Astrocyte of the spinal cord (primary cell): ENCODE measurements around the gene PTCHD4.
A peak's percentile ranks its signal among the peaks of the same experiment; 100 is the strongest.

Experiments
- DNase-seq: peaks from one replicate; pipeline ENCODE4 v3.0.0; 2011; ENCODE audit warnings: low read depth, low spot score
- H3K4me3 ChIP-seq: 2 replicates; pipeline ENCODE4 v1.5.1; 2011; ENCODE audit warnings: low read depth, mild to moderate bottlenecking, low read length, moderate library complexity
- in situ Hi-C: cut with HindIII; loops from 2 replicates; pipeline ENCODE4 v1.10.0; 2017; ENCODE audit warnings: low sequenced_read_pairs
- TF ChIP-seq, protein P1 (sequence below): IDR thresholded peaks from 2 replicates; pipeline ENCODE4 v1.5.1; 2012; ENCODE audit warnings: low read depth, mild to moderate bottlenecking, low read length, inconsistent platforms

The PTCHD4 gene

DNA sequence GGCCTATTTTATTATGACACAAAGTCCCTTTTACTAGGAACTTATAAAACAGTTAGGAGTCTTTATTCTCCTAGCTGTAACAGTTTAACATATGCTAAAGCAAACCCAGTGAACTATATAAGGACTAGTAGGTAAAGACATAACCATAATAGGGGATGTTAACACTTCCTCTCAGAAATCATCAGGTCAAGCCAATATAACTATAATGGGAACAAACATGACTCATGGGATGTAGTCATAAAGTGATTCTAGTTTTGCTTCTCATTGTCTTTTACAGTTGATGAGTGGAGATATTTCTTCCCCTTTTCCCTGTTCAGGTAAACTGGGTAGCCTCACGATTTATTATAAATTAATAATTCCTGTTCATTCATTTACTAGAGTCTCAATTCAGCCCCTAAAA lies 9.7 kb downstream of the PTCHD4 start:
- H3K4me3 ChIP-seq, result no peak overlapping the region
- peak; percentile 22 for DNase-seq
- in situ Hi-C loops, result no loop called here
- TF ChIP-seq, protein P1, sequence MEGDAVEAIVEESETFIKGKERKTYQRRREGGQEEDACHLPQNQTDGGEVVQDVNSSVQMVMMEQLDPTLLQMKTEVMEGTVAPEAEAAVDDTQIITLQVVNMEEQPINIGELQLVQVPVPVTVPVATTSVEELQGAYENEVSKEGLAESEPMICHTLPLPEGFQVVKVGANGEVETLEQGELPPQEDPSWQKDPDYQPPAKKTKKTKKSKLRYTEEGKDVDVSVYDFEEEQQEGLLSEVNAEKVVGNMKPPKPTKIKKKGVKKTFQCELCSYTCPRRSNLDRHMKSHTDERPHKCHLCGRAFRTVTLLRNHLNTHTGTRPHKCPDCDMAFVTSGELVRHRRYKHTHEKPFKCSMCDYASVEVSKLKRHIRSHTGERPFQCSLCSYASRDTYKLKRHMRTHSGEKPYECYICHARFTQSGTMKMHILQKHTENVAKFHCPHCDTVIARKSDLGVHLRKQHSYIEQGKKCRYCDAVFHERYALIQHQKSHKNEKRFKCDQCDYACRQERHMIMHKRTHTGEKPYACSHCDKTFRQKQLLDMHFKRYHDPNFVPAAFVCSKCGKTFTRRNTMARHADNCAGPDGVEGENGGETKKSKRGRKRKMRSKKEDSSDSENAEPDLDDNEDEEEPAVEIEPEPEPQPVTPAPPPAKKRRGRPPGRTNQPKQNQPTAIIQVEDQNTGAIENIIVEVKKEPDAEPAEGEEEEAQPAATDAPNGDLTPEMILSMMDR, result no peak

DNA sequence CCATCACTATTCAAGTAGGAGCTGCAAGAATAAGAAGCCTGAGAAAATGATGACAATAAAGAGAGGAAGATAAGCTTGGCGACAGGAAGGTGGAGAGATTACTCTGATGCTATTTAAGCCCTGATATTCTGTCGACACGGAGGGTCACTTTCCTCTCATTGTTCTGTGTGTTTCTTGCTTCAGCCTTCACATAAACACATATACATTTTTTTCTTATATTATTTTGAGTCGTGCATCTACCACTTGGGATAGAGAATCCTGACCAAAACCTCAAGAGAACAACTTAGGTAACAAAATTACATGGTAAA lies 10.5 kb downstream of the PTCHD4 start:
- DNase-seq, result no peak
- in situ Hi-C loops, result no loop called here
- no peak overlapping the region for H3K4me3 ChIP-seq
- TF ChIP-seq, protein P1, result no peak

DNA sequence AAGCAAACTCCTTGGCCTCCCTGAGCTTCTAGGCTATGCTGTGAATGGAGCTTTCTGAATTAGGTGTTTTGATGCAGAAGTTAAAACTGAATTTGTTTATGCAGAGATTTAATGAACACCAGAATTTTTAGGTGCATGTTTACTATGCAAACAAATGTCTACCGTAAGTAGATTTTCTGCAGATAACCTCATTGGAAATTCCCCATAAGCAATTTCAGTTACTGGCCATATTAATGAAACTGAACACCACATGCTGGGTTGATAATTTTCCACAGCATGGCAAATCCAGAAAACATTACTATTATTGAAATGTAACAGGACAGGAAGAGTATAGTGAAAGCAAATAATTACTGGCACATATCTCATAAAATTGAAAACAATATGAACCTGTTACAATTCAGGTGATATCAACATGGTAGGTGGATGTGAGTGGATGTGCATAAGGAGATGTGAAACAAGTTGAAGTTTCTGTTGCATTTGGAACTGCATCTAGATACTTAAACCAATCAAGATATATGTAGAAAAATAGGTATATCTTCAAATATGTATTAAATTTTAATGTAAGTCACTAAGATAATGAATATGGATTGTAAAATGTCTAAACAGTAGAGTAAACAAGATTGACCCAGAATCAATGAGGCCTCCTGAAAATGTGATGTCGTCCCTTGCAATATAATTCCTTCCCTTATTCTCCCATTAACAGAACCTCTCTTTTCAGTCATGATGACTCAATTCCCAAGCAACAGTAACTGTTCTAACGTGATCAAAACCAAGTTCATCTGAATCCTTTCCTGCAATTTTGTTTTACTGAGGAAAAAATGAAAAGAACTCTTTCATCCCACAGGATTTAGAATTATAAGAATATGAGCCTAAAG lies 11.0 kb downstream of the PTCHD4 start:
- DNase-seq, result peak; percentile 14
- in situ Hi-C loops, result no loop called here
- no peak overlapping the region for H3K4me3 ChIP-seq
- TF ChIP-seq, protein P1, result no peak

DNA sequence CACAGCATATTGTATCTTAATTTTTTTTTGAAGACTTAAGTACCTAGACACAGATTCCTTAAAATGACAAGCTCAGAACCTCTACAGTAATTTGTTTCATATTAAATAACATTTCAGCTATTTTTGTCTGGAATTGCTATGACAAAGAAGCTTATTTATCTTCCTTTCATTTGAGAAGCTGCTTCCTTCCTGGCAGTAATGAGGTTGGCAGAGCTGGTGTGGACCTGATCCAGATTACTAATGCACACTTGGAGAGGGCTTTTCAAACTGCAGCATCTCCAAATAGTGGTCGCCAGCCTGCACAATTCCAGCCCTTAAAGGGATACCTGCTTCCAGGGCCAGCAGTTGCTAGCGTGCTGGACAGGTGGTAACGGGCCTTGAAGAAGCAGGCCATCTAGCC lies 12.1 kb downstream of the PTCHD4 start:
- TF ChIP-seq, protein P1, result no peak
- in situ Hi-C loops, result no loop called here

DNA sequence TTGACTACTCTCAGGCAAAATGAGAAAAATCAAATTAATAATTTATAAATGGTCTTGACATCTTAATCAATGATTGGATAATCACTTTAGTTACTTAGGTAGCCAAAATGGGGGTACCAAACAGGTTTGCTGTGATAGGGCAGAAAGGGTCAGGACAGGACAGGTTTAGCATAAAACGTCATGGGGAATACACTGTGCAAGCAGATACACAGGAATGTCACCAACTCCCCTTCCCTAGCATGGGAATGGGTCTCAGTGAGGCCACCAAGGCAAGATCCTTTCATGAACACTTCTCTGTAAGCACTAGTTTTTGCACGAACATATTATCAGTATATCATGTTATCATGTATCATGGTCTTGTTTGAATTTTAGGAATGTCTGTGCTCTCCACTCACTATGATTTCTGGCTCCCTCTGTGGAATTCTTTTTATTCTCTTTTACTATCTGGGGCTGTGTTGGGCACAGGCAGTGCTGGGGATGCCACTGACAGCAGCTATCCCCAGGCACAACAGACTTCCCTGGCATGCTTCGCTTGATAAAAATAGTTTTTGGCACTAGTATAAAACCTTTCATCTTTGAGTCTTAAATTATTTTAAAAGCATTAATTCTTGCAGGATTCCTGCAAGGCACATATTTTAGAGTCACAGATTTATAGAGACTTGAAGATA lies 18.3 kb downstream of the PTCHD4 start:
- in situ Hi-C loops, result no loop called here
- no peak overlapping the region for H3K4me3 ChIP-seq
- TF ChIP-seq, protein P1, result no peak
- DNase-seq, result no peak

More for the DNA sequence above, 12.1 kb downstream of the PTCHD4 start:
- DNase-seq, result peak; percentile 36
- no peak overlapping the region for H3K4me3 ChIP-seq

DNA sequence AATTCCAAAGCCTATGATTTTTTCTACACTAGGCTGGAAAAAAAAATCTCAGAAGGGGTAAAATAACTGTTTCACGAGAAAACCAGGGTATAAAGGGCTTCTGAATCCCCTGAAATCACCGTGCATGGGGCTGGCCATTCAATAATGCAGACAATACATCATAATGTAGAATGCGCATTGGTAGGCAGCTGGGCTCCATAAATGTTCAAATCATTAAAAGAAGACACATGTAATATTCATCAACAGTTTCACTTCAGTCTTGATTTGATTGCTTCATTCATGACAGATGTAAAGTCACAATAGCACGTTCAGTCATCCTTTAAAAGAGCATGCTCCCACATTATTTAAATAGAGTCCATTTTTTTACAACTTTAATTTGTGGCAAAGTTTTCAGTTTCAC lies 20.5 kb downstream of the PTCHD4 start:
- TF ChIP-seq, protein P1, result no peak
- no peak for DNase-seq
- in situ Hi-C loops, result no loop called here
- no peak overlapping the region for H3K4me3 ChIP-seq
